Adrenal gland (tissue), 5 donors: ENCODE results near the gene COL9A3.

Experiments used
- CTCF ChIP-seq, 6 experiments: fragments of 450-650 bp in 4 of 6; fragments of 200-600 bp in 2 of 6; sonication (generic) in 1 of 6; IDR thresholded peaks; 1 replicate in 5 of 6; 2 replicates in 1 of 6; pipeline versions ENCODE4 v1.5.1 to v1.8.0; 2016 to 2021; ENCODE audit warnings: antibody characterized with exemption in 6 of 6, mild to moderate bottlenecking in 2 of 6, moderate library complexity in 1 of 6
- POLR2A ChIP-seq, 2 donors: fragments of 450-650 bp; IDR thresholded peaks; one replicate each; pipeline ENCODE4 v1.6.1; 2017; ENCODE audit warnings: antibody characterized with exemption in 2 of 2, mild to moderate bottlenecking in 2 of 2, moderate library complexity in 1 of 2
- donor health status: DM: no; HTN: no; CAD: no.

GRCh38 chr20:62771396-62772102, 45.3 kb upstream of the COL9A3 start:
- no peak for TF ChIP-seq POLR2A (IDR thresholded peaks at IDR 0.05)
- TF ChIP-seq CTCF (IDR thresholded peaks at IDR 0.05): no peak
